Nephron (organoid): ENCODE measurements around the gene CYBB.

Experiments
- H3K27ac Mint-ChIP-seq, 3 experiments: 2 replicates each; pipeline ENCODE4 v1.8.0; 2020; ENCODE audit warnings: mixed read lengths in 3 of 3, mild to moderate bottlenecking in 2 of 3, moderate library complexity in 1 of 3
- H3K27me3 Mint-ChIP-seq: 2 replicates; pipeline ENCODE4 v1.8.0; 2021; ENCODE audit warnings: low read depth, mild to moderate bottlenecking, moderate library complexity, mixed read lengths
- H3K36me3 Mint-ChIP-seq: 2 replicates; pipeline ENCODE4 v1.8.0; 2020; ENCODE audit warnings: low read depth, mixed read lengths
- H3K4me1 Mint-ChIP-seq: 2 replicates; pipeline ENCODE4 v1.8.0; 2020; ENCODE audit warnings: mixed read lengths
- H3K4me3 Mint-ChIP-seq, 3 experiments: 2 replicates each; pipeline ENCODE4 v1.8.0; 2020; ENCODE audit warnings: mild to moderate bottlenecking in 3 of 3, mixed read lengths in 3 of 3, moderate library complexity in 2 of 3
- H3K9me3 Mint-ChIP-seq: 2 replicates; pipeline ENCODE4 v1.8.0; 2020; ENCODE audit warnings: mixed read lengths
- CTCF ChIP-seq, 3 experiments: fragments of 200-600 bp; sonication (generic); IDR thresholded peaks; one replicate each; pipeline ENCODE4 v1.5.0; 2021; ENCODE audit warnings: antibody characterized with exemption in 3 of 3; ENCODE audit not compliant: unreplicated experiment in 3 of 3

CYBB gene

GRCh38 chrX:37802028-37802427 is 22.2 kb downstream of the CYBB start:
- H3K4me1 Mint-ChIP-seq, result no peaks in the 10 kb centered on the region
- H3K4me3 Mint-ChIP-seq, result no peak overlapping the region
- H3K27me3 Mint-ChIP-seq, result no peaks in the 10 kb centered on the region
- TF ChIP-seq CTCF (IDR thresholded peaks at IDR 0.05; ENCODE audit: unreplicated experiment in 3 of 3), result no peak
- H3K27ac Mint-ChIP-seq, result no peak overlapping the region
- H3K9me3 Mint-ChIP-seq, result no peaks in the 10 kb centered on the region
- H3K36me3 Mint-ChIP-seq, result no peaks in the 10 kb centered on the region

GRCh38 chrX:37803057-37803456 is 23.2 kb downstream of the CYBB start:
- Mint-ChIP-seq H3K27me3 (no peaks in the 10 kb centered on the region), H3K4me1 (no peaks in the 10 kb centered on the region), H3K9me3 (no peaks in the 10 kb centered on the region), H3K4me3 (no peak overlapping the region), H3K27ac (no peak overlapping the region), H3K36me3 (no peaks in the 10 kb centered on the region)
- TF ChIP-seq CTCF (IDR thresholded peaks at IDR 0.05; ENCODE audit: unreplicated experiment in 3 of 3), result no peak

- Mint-ChIP-seq H3K27ac (no peak overlapping the region), H3K27me3 (no peaks in the 10 kb centered on the region), H3K9me3 (no peaks in the 10 kb centered on the region), H3K36me3 (no peaks in the 10 kb centered on the region), H3K4me3 (no peak overlapping the region), H3K4me1 (peaks cover 8% of the 10 kb centered on the region)
- no peak for TF ChIP-seq CTCF (IDR thresholded peaks at IDR 0.05; ENCODE audit: unreplicated experiment in 3 of 3)
Observed at GRCh38 chrX:37809970-37810369, 30.1 kb downstream of the CYBB start.

GRCh38 chrX:37812110-37812509 is 32.3 kb downstream of the CYBB start:
- Mint-ChIP-seq H3K4me1 (peaks cover 8% of the 10 kb centered on the region), H3K9me3 (no peaks in the 10 kb centered on the region), H3K27me3 (no peaks in the 10 kb centered on the region), H3K36me3 (no peaks in the 10 kb centered on the region), H3K4me3 (no peak overlapping the region), H3K27ac (no peak overlapping the region)
- TF ChIP-seq CTCF (IDR thresholded peaks at IDR 0.05; ENCODE audit: unreplicated experiment in 3 of 3), result no peak

- Mint-ChIP-seq H3K9me3 (no peaks in the 10 kb centered on the region), H3K36me3 (no peaks in the 10 kb centered on the region)
- no peak for TF ChIP-seq CTCF (IDR thresholded peaks at IDR 0.05; ENCODE audit: unreplicated experiment in 3 of 3)
Observed at GRCh38 chrX:37813570-37813969, 33.7 kb downstream of the CYBB start.

GRCh38 chrX:37815366-37815765 is 35.5 kb downstream of the CYBB start:
- TF ChIP-seq CTCF (IDR thresholded peaks at IDR 0.05; ENCODE audit: unreplicated experiment in 3 of 3), result no peak
- no peaks in the 10 kb centered on the region for H3K27me3 Mint-ChIP-seq
- H3K4me3 Mint-ChIP-seq, result no peak overlapping the region
- H3K36me3 Mint-ChIP-seq, result no peaks in the 10 kb centered on the region
- H3K4me1 Mint-ChIP-seq, result peaks cover 8% of the 10 kb centered on the region
- H3K27ac Mint-ChIP-seq, result no peak overlapping the region
- H3K9me3 Mint-ChIP-seq, result no peaks in the 10 kb centered on the region

More at GRCh38 chrX:37813570-37813969, 33.7 kb downstream of the CYBB start:
- H3K27me3 Mint-ChIP-seq, result no peaks in the 10 kb centered on the region
- H3K4me3 Mint-ChIP-seq, result no peak overlapping the region
- H3K27ac Mint-ChIP-seq, result no peak overlapping the region
- peaks cover 8% of the 10 kb centered on the region for H3K4me1 Mint-ChIP-seq
